GM12878 (cell line): ENCODE measurements around the gene DOHH.

Experiments used
- POLR2A ChIP-seq: IDR thresholded peaks from 2 replicates; pipeline ENCODE4 v1.6.1; 2011; ENCODE audit warnings: low read depth, mild to moderate bottlenecking, low read length
- TCF12 ChIP-seq: IDR thresholded peaks from 2 replicates; pipeline ENCODE4 v1.6.1; 2011; ENCODE audit warnings: low read depth, mild to moderate bottlenecking, low read length

DNA sequence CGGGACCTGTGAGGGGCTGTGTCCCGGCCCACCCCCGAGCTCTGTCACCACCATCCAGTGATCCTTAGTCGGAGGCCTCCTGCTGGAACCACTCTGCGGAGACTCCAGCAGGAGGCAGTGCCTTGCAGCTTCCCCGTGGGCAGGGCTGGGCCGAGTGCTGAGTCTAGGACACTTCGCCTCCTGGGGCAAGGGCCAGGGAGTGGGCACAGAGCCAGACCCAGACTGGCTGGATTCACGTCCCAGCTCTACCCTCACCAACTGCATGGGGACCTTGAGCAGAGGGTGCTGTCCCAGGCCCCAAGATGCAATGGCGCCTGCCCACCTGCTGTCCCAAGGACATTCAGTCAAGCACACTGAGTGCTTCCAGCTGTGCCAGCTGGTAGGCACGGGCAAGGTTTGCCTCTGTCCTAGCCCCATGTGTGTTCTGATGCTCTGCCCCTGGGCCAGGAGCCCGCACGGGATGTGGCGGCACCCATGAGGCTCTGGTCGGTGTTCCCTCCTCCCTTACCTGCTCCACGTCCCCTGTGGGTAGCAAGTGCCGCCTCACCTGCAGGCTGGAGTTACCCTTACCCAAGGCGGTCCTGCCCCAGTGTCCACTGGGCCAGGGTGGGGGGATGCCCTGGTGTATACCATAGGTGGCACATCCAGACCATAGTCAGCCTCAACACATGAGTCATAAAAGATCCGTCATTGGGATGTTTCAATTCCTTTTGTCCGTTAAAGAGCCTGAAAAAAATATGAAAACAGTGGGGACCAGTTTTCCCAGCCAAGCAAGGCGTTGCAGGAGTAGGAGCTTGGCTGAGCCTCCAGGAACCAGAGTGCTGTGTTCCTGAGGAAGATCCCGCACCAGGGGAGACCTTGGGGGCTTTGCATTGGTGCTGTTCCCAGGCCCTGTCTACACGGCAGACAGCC, 13.0 kb upstream of the DOHH start:
- TF ChIP-seq TCF12 (no peak), POLR2A (no peak)
